Astrocyte (in vitro differentiated cells and primary cell): ENCODE data around the gene SH2B2.

Experiments used
- EZH2 ChIP-seq: IDR thresholded peaks from 2 replicates; pipeline ENCODE4 v1.6.1; 2012; ENCODE audit warnings: mild to moderate bottlenecking, low read length, inconsistent platforms; ENCODE audit not compliant: insufficient read depth
- TF ChIP-seq, protein P1 (sequence below): IDR thresholded peaks from 2 replicates; pipeline ENCODE4 v1.5.1; 2011; ENCODE audit warnings: low read depth, mild to moderate bottlenecking, inconsistent platforms, low read length, moderate library complexity; ENCODE audit not compliant: insufficient read depth

DNA sequence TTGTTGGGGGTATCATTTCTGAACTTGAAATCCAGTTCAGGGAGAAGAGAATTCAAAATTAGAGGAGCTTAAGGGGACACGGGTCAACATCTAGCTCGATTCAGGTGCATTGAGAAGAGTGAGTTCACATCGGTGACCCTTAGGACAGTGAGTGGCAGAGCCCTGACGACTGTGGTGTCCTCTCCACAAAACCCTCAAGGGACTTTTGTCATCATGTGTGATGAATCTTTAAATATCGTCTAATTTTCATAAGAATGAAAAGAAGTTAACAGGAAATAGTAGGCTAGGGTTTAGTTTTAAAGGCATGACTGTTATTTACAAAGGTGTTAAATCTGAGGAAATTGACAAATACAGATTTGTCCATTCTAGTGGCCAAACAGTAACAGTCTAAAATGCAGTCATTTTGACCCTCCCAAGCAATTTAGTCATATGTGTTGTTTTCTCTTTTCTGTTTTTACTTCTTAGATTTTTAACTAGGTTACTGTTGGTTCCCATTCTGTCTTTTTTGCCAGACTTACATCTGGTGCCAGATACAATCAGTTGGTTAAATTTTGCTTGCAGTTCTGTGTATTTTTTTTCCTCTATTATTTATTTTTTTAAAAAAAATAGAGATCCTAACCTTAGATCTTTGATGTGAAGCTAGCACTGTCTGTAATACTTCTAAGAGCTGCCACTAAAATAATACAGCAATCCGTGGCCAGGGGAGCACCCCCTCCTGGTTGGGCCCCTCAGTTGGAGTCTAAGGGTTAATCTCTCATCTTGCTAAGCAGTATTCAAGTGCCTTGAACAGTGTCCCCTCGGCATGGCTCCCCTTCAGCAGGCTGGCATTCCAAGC, 34.9 kb upstream of the SH2B2 start:
- TF ChIP-seq, protein P1, sequence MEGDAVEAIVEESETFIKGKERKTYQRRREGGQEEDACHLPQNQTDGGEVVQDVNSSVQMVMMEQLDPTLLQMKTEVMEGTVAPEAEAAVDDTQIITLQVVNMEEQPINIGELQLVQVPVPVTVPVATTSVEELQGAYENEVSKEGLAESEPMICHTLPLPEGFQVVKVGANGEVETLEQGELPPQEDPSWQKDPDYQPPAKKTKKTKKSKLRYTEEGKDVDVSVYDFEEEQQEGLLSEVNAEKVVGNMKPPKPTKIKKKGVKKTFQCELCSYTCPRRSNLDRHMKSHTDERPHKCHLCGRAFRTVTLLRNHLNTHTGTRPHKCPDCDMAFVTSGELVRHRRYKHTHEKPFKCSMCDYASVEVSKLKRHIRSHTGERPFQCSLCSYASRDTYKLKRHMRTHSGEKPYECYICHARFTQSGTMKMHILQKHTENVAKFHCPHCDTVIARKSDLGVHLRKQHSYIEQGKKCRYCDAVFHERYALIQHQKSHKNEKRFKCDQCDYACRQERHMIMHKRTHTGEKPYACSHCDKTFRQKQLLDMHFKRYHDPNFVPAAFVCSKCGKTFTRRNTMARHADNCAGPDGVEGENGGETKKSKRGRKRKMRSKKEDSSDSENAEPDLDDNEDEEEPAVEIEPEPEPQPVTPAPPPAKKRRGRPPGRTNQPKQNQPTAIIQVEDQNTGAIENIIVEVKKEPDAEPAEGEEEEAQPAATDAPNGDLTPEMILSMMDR = no peak
- no peak for TF ChIP-seq EZH2
